ENCODE data around the gene KLK7.

KLK7 gene

DNA sequence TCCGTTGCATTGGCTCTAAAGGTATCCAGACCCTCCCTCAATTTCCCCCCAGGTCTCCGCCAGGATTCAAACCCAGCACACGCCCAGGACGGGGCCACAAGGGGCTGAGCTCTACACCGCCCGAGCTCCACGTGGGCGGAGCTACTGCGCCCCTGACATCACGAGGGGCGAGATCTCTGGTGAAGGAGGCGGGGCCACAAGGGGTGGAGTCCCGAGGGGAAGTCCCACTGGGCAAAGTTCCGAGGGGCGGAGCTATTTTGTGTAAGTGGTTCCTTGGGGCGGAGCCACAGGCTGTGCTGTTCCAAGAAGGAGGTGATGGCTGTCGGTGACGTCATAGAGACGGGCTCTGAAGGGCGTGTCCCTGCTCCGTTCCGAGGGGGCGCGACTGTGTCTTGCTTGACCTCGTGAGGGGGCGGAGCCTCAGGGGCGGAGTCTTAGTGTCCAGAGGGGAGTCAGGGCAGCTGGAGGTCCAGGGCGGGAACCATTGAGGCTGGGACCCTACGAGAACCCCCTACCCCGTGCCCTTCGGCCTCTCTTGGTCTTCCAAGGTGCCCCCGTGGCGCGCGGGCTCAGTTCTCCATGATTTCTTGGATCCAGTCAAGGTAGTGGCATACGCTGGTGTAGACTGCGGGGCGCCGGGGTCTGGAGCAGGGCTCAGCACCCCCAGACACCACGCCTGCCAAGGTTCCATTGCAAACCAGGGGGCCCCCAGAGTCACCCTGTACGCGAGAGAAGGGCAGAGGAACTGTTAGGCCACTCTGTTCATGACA is 19.0 kb upstream of the KLK7 start:
- TF ChIP-seq TEAD4 (IDR thresholded peaks at IDR 0.05) = no peak
- no peak for TF ChIP-seq YY1 (IDR thresholded peaks at IDR 0.05; ENCODE audit: low read depth)
- no peak for TF ChIP-seq TCF12 (IDR thresholded peaks at IDR 0.05; ENCODE audit: low read depth)
- TF ChIP-seq CREB1 (IDR thresholded peaks at IDR 0.05; ENCODE audit: low read depth) = 0 out of 2 replicates have a peak, but pooled peaks have one; percentile 41

DNA sequence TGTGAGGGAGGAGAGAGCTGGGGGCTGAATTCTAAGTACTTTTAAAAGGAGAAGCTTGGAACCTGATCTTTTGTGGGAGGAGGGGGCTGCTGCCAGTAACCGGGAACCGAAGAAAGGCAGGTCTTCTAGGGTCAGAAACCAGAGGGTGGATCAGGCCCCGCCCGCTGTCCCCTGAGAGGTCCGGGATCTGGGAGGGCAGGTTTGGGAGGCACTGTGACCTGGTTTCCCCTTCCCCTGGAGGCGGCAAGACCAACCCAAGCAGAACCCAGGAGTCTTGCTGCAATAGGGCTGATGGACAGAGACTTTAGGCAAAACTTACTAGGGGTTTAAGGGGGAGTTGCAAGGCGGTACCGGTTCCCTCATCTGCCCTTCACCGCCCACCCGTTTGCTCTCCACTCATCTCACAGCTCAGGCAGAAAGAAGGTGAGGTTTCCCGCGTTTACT is 18.4 kb upstream of the KLK7 start:
- no peak for TF ChIP-seq CEBPB (IDR thresholded peaks at IDR 0.05)
- TF ChIP-seq, protein P1, sequence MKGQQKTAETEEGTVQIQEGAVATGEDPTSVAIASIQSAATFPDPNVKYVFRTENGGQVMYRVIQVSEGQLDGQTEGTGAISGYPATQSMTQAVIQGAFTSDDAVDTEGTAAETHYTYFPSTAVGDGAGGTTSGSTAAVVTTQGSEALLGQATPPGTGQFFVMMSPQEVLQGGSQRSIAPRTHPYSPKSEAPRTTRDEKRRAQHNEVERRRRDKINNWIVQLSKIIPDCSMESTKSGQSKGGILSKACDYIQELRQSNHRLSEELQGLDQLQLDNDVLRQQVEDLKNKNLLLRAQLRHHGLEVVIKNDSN (IDR thresholded peaks at IDR 0.05) = no peak
- TF ChIP-seq EP300 (IDR thresholded peaks at IDR 0.05; ENCODE audit: borderline replicate concordance) = no peak
- no peak for TF ChIP-seq TEAD4 (IDR thresholded peaks at IDR 0.05)
- TF ChIP-seq TAF1 (IDR thresholded peaks at IDR 0.05; ENCODE audit: low read depth) = no peak
- TF ChIP-seq, protein P2, sequence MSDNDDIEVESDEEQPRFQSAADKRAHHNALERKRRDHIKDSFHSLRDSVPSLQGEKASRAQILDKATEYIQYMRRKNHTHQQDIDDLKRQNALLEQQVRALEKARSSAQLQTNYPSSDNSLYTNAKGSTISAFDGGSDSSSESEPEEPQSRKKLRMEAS (IDR thresholded peaks at IDR 0.05) = no peak
- no peak for TF ChIP-seq ZBTB7A (IDR thresholded peaks at IDR 0.05; ENCODE audit: low read depth)
- TF ChIP-seq CREB1 (IDR thresholded peaks at IDR 0.05; ENCODE audit: low read depth) = no peak
- TF ChIP-seq, protein P3, sequence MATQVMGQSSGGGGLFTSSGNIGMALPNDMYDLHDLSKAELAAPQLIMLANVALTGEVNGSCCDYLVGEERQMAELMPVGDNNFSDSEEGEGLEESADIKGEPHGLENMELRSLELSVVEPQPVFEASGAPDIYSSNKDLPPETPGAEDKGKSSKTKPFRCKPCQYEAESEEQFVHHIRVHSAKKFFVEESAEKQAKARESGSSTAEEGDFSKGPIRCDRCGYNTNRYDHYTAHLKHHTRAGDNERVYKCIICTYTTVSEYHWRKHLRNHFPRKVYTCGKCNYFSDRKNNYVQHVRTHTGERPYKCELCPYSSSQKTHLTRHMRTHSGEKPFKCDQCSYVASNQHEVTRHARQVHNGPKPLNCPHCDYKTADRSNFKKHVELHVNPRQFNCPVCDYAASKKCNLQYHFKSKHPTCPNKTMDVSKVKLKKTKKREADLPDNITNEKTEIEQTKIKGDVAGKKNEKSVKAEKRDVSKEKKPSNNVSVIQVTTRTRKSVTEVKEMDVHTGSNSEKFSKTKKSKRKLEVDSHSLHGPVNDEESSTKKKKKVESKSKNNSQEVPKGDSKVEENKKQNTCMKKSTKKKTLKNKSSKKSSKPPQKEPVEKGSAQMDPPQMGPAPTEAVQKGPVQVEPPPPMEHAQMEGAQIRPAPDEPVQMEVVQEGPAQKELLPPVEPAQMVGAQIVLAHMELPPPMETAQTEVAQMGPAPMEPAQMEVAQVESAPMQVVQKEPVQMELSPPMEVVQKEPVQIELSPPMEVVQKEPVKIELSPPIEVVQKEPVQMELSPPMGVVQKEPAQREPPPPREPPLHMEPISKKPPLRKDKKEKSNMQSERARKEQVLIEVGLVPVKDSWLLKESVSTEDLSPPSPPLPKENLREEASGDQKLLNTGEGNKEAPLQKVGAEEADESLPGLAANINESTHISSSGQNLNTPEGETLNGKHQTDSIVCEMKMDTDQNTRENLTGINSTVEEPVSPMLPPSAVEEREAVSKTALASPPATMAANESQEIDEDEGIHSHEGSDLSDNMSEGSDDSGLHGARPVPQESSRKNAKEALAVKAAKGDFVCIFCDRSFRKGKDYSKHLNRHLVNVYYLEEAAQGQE (IDR thresholded peaks at IDR 0.05; ENCODE audit: low read depth) = no peak
- TF ChIP-seq FOXM1 (IDR thresholded peaks at IDR 0.05; ENCODE audit: borderline replicate concordance, low read depth) = no peak
- TF ChIP-seq YY1 (IDR thresholded peaks at IDR 0.05; ENCODE audit: low read depth) = no peak
- no peak for TF ChIP-seq TCF12 (IDR thresholded peaks at IDR 0.05; ENCODE audit: low read depth)
- TF ChIP-seq RAD21 (IDR thresholded peaks at IDR 0.05; ENCODE audit: low read depth) = no peak

DNA sequence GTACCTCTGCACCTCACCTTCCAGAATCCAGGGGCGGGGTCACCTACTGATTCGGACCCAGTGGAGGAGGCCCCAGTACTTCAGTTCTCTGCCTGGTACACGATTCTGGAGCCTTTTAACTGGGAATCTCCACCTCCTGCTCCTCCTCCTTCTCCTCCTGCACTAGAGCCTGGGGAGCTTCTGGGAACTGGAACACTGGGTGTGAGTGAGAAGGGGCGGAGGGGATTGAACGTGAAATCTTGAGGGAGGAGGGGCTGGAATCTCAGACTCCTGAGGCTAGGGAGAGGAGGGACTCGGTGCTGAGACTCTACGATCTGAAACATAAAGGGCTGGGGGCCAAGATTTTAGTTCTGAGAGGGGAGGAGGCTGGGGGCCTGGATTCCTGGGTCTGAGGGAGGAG is 17.8 kb upstream of the KLK7 start, which contains the start of gene KLK8:
KLK8 (minus strand) TSS at position 90 of the 400 bp plus-strand sequence. CDS start 437 bp downstream, outside the sequence.
- TF ChIP-seq, protein P3 (IDR thresholded peaks at IDR 0.05; ENCODE audit: low read depth) = no peak
- TF ChIP-seq CREB1 (IDR thresholded peaks at IDR 0.05; ENCODE audit: low read depth) (no peak), FOXM1 (IDR thresholded peaks at IDR 0.05; ENCODE audit: borderline replicate concordance, low read depth) (no peak)

DNA sequence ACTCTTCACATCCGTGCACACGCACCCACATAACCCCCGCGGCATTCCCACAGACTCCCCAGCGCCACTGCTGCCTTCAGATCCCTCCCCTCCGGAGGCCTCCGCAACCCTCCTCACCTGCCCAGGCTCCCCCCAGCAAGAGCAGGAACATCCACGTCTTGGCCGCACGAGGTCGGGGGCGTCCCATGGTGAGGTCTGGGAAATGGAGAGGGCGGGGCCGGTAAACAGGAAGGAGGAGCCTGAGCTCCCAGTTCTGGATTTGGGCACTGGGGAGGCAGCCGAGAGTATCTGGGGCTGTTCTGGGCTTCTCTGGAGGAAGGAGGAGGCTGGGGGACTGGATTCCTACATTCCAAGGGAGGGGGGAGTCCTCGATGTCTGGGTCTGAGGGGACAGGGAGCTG is 17.3 kb upstream of the KLK7 start:
- TF ChIP-seq TCF12 (IDR thresholded peaks at IDR 0.05; ENCODE audit: low read depth) (no peak), EP300 (IDR thresholded peaks at IDR 0.05; ENCODE audit: borderline replicate concordance) (no peak), CEBPB (IDR thresholded peaks at IDR 0.05) (no peak), RAD21 (IDR thresholded peaks at IDR 0.05; ENCODE audit: low read depth) (no peak), FOXM1 (IDR thresholded peaks at IDR 0.05; ENCODE audit: borderline replicate concordance, low read depth) (no peak), TAF1 (IDR thresholded peaks at IDR 0.05; ENCODE audit: low read depth) (no peak), EGR1 (IDR thresholded peaks at IDR 0.05) (no peak), ZBTB7A (IDR thresholded peaks at IDR 0.05; ENCODE audit: low read depth) (no peak), CREB1 (IDR thresholded peaks at IDR 0.05; ENCODE audit: low read depth) (no peak), NFIC (IDR thresholded peaks at IDR 0.05) (no peak), YY1 (IDR thresholded peaks at IDR 0.05; ENCODE audit: low read depth) (no peak), TEAD4 (IDR thresholded peaks at IDR 0.05) (no peak)
- TF ChIP-seq, protein P1 (IDR thresholded peaks at IDR 0.05) = no peak
- TF ChIP-seq, protein P3 (IDR thresholded peaks at IDR 0.05; ENCODE audit: low read depth) = no peak
- TF ChIP-seq, protein P2 (IDR thresholded peaks at IDR 0.05) = no peak

All from Ishikawa (cell line).